SH-SY5Y (cell line): Measurements from ENCODE around the gene PCBD1.

ENCODE experiments used
- GATA2 ChIP-seq: IDR thresholded peaks from 2 replicates; pipeline ENCODE4 v1.6.1; 2011; ENCODE audit warnings: mild to moderate bottlenecking, low read depth, low read length
- GATA3 ChIP-seq: IDR thresholded peaks from 2 replicates; pipeline ENCODE4 v1.6.1; 2011; ENCODE audit warnings: low read depth, mild to moderate bottlenecking, low read length, moderate library complexity

DNA sequence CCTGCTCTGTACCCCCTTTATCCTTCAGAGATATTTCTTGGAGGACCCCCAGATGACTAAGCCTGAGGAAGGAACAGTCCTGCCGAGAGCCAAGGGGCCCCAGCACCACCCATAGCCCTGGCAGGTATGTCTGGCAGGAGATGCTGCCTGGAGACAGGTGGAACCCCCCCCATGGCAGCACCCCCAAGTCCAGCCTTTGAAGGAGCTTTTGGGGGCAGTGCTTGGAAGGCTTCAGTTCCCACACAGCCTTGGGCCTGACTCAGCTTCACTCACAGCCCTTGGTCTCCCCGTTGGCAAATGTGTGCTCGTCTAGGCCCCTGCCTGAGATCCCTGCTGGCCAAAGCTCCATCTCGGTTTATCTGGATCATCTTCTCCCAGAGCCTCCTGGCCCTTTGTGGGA, 23.0 kb upstream of the PCBD1 start:
- no peak for TF ChIP-seq GATA2
- TF ChIP-seq GATA3: no peak
